Measurements from ENCODE around the gene GMEB2.
"Not testable (repeated sequence)": the region's sequence is repeated elsewhere in the genome, so short reads cannot be mapped to it uniquely, and the experiment has no call there.

GMEB2 gene

DNA sequence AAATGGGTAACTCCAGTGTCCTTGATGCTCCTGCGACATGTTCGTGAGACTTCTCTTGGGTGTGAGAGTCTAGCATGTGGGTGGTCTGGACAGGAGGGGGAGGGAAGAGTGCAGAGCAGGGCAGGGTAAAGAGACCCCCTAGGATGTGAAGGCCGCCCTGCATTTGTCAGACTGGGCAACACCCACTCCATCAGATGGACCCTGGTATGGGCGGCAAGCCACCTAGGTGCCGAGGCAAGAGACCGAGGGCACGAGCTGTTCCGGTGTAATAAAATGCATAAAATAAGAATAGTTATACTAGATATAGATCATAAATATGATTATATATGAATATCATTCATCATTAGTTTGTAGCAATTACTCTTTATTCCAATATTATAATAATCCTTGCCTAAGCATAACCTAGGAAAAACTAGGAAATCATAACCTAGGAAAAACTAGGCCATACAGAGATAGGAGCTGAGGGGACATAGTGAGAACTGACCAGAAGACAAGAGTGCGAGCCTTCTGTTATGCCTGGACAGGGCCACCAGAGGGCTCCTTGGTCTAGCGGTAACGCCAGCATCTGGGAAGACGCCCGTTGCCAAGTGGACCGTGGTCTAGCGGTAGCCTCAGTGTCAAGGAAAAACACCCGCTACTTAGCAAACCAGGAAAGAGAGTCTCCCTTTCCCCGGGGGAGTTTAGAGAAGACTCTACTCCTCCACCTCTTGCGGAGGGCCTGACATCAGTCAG is 12.9 kb downstream of the GMEB2 start:
- DNase-seq (ENCODE audit: low read depth): not testable (repeated sequence)

DNA sequence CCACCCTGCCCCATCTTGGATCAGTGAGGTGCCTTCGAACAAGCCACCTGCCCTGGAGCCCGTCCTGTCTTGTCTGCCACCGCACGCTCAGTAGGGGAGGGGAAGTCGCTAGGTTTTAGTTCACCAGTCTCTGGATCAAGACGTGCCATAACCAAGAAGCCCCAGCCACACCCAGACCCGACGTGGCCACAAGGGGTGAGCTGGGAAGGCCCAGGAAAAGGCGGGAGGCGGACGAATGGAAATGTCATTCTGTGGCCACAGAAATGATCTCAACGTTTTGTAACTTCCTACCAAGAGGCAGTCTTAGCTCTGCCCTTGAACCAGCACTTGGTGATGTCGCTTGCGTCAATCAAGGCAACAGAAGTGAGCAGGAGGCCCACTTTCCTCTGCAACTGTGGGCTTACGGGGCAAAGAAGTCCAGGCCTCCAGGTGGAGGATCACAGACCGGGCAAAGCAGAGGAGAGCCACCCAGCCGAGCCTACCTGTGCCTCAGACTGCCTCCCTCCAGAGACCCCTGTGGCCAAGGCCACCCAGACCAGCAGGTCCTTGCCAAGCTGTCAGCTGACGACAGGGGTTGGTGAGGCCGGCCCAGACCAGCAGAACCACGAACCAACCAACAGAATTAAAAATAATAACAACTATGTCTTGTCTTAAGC is 14.5 kb downstream of the GMEB2 start:
- DNase-seq (ENCODE audit: low read depth): no peak

DNA sequence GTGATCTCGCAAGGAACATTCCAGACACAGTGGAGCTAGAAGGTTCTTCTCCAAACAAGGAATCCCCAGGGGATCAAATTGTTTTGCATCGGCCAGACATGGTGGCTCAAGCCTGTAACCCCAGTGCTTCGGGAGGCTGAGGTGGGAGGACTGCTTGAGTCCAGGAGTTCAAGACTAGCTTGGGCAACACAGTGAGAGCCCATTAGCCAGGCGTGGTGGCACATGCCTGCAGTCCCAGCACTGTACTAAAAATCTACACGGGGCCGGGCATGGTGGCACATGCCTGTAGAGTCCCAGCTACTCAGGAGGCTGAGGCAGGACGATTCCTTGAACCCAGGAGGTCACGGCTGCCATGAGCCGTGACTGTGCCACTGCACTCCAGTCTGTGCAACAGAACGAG is 15.3 kb downstream of the GMEB2 start:
- no peak for DNase-seq (ENCODE audit: low read depth)

DNA sequence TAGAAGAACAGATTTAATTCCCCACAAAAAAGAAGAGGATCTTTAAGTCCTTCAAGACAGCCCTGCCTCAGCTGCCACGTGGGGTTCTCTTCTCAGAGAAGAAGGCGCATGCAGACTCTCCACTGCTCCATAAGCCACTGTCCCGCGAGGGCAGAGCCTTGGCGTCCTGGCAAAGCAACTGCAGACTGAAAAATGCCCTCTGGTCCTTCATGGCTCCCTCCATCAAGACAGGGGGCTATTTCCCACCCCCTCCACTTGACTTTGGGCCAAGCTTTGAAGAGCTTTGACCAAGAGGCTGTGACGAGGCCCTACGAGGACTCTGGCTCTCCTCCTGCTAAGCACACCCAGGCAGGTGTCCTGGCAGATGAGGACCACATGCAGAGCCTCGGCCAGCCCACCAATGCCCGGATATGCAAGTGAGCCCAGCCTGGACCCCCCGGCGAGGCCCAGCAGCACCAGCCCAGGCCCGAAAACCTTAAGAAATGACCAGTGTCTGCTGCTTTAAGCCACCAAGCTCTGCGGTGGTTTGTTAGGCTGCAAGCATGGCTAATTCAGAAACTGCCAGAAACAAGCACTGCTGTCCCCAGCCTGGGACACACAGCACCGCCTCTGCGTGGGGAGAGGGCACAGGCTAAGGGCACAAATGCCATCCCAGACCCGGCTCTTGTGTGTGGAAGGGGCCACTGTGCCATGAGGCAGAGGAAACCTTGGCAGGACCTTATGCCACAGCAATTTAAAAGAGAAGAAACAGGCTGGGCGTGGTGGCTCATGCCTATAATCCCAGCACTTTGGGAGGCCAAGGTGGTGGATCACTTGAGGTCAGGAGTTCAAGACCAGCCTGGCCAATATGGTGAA is 16.1 kb downstream of the GMEB2 start:
- no peak for DNase-seq (ENCODE audit: low read depth)

DNA sequence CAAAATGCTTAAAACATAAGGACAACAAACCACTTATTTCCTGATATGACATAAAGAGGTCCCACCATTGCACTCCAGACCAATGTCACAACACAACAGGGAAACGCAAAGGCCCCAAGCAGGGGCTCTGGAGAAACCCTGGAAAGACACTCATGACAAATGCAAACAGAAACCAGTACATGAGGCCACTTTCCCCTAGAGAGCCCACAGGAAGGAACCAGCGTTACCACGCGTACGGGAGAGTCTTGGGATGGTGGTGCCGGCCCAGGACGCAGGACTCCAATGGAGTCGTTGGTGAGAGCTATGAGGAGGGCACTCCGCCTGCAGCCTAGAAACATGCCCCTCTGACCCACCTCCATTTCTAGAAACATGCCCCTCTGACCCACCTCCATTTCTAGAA is 20.2 kb downstream of the GMEB2 start:
- no peak for DNase-seq (ENCODE audit: low read depth)

DNA sequence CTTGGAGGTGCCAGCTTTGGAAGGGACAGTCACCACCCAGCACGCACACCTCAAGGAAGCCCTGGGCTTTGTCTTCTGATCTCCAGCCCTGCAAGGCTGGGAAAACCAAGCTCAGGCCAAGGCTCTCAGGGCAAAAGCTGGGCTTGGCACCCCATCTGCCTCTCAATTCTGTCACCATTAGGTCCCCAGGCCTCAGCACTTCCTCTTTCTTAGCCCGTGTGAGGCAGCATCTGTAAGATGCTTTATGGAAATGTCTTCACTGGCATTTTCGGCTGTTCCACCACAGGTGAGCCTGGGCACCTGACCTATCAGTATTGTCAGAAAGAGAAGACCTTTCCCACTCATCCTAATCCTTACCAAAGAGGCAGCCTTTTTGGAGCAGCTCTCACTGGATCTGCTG is 24.6 kb downstream of the GMEB2 start:
- DNase-seq (ENCODE audit: low read depth): no peak

DNA sequence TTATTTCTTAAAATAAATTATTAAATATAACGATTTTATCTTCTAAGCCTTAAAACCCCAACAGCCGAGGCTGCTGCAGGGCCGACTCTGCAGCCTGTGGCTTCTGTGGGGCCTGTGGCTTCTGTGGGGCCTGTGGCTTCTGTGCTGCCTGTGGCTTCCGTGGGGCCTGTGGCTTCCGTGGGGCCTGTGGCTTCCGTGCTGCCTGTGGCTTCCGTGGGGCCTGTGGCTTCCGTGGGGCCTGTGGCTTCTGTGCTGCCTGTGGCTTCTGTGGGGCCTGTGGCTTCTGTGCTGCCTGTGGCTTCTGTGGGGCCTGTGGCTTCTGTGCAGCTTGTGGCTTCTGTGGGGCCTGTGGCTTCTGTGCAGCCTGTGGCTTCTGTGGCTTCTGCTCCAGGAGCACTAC is 25.2 kb downstream of the GMEB2 start:
- DNase-seq (ENCODE audit: low read depth): not testable (repeated sequence)

DNA sequence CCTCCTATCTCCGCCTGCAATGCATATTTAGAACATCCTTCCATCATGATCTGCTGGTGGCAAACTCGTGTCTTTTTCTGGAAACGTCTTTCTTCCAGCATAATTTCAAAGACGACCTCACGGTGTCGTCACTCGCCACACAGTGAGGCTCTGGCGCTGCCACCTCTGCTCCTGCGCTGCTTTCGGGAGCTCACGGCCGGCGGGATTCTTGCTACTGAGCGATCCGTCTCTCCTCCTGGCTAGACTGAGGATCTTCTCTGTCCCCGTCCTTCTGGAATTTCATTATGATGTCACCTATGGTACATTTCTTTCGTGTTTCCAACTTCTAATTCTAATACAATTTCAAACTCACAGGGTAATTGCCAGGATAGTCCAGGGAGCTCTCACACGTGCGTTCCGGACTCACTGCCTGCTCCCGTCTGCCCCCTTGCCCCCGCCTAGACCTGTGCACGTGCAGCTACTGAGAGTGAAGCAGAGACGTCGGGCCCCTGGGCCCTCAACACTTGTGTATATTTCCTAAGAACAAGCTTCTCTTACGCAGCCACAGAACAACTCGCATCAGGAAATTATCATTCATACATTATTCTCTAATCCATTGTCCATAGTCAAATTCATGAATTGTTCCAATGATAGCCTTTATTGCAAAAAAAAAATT is 27.4 kb downstream of the GMEB2 start:
- DNase-seq (ENCODE audit: low read depth): no peak

DNA sequence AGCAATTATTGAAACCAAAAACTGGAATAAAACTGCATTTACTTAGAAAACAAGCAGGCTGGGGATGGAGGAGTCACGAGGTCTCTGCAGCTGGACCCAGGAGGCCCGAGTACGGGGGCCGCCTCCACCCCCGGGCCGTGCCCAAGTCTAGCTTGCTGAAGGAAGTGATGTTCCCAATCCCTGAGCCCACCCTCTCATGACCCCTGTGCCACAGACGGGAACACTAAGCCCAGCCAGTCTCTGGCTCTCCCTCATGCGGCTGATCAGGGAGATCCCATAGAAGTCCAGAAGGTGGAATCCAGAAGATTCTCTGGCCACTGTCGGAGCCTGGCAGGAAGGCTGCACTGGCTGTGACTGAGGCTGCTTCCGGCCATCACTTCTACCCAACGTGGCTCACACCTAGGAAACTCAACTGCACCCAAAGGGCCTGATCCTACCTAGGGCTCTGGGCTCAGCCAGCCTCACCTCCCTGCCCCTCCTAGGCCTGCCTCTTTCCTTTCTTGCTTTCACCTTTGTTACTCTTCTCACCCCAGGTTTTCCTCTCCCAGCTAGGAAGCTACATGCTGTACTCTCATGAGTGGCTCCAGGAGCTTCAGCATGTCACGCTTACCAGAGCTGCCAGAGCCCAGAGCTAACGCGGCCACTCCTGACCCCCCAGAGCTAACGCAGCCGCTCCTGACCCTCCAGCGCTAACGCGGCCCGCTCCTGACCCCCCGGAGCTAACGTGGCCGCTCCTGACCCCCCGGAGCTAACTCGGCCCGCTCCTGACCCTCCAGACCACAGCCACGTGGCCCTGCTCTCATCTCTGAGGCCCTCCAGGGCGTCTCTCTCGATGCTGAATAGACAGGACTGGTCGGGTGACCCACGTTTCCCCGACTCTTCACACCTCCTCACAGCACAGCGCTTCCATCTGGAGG is 28.2 kb downstream of the GMEB2 start:
- DNase-seq (ENCODE audit: low read depth): no peak

DNA sequence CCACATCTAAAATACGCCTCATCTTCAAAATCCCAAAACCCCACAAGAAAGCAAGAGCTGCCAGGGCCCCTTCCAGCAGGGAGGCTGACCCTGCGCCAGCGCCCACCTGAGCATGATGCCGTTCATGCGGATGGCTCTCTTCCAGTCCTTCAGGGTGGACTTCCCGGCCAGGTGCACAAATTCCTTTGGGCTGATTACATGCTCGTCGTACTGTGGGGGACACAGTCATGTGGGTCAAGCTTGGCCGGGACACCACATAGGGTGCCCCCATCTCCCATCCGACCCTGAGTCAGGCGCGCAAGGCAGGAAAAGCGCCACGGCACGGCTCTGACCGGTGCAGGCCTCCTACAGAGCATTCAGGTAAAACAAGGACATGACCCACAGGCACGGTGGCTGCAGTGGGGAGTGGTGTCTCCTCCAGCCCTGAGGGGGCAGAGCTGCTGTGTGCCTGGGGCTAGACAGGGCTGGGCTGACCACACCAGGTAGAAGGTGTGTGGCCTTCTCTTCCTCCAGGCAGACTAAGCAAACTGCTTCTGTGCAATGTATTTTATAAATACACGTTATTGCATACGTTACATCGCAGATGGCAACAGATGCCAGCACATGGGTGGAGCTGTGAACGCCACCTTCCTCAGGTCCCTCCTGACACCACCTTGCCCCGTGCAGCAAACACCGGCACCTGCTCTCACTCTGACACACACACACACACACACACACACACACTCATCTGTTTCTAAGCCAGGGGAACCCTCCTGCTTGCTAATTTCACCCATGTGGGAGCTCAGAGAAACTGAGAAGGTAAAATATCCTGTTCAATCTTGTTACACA is 29.0 kb downstream of the GMEB2 start:
- no peak for DNase-seq (ENCODE audit: low read depth)

DNA sequence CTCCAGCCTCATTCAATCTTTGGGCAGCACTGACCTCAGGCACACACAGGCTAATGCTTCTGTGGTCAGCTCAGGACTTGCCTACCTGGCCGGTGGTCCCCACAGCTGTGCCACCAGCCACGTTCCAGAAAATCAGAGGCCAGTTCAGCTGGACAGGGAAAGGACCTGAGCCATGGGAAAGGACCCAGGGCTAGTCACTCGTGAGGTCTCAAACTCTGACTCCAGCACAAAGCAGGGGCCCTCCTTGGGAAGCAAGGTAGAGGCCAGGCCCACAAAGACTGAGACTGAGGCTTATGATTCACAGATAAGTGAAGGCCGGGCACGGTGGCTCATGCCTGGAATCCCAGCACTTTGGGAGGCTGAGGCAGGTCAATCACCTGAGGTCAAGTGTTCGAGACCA is 30.5 kb downstream of the GMEB2 start:
- no peak for DNase-seq (ENCODE audit: low read depth)

DNA sequence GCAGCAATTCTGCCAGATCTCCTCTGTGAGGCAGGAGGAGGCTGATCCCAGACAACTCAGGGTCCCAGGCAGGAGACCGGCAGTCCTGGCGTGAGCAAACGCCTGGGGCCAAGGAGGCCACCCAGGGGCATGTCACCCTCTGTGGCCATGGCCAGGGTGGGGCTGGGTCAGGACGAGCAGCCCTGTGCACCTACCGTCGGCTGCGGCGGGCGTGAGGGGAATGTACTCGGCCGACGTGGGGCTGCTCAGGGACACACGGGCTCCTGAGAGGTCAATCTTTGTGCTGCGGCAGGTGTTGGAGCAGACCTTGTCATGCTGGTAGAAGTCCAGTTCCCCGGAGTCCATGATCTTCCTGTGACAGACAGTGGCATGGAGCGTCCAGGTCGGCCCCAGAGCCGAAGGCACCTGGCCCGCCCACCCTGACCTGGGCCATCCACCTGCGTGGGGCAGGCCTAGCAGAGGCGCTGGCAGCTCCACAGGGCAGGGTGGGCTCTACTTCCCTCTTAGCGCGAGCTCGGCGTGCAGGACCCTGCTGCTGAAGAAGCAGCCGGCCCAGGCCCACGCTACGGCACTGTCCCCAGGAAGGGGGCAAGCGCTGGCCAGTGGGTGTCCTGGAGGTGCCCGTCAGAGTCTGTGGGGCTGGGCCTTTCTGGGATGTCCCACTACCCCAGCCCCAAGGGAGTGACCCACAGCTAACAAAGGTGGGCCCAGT is 31.3 kb downstream of the GMEB2 start:
- no peak for DNase-seq (ENCODE audit: low read depth)

DNA sequence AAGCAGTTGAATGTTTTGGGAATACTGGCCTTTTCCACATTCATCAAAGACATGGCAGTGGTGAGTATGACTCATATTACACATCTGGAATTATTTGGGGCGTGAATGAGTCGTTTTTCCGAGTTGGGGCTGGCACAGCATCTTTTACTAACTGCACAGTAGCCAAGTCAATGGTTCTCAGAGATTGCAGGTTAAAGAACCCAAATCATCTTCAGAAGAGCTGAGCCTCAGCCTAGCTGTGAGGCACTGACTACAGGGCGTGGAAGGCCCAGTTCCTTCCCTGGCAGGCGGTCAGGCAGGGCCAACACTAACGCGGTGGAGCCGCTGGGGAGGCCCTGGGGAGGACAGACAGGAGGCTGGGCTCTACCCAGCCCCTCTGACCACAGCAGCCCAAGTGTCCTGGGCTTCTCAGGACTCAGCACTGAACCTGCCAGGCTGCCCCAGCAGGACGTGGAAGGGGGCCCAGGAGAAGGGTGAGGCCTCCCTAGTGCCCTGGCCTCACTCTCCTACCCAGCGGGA is 32.8 kb downstream of the GMEB2 start:
- DNase-seq (ENCODE audit: low read depth): no peak

DNA sequence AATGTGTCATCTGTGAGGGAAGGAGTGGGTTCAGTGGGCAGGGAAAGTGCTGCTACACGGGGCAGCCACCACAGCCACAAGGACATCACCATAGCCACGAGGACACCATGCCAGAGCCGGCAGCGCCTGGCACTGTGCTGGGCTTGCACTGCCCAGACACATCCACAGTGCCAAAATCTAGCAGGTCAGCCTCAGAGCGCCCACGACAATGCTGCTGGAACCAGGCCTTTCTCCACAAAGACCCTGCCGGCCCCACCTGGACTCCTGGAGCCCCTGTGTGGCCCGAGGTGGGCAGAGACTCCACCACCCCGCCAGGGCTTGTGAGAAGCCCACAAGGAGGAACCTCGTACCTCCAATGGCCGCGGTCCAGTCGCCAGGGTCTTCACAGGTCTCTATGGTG is 34.2 kb downstream of the GMEB2 start:
- no peak for DNase-seq (ENCODE audit: low read depth)

DNA sequence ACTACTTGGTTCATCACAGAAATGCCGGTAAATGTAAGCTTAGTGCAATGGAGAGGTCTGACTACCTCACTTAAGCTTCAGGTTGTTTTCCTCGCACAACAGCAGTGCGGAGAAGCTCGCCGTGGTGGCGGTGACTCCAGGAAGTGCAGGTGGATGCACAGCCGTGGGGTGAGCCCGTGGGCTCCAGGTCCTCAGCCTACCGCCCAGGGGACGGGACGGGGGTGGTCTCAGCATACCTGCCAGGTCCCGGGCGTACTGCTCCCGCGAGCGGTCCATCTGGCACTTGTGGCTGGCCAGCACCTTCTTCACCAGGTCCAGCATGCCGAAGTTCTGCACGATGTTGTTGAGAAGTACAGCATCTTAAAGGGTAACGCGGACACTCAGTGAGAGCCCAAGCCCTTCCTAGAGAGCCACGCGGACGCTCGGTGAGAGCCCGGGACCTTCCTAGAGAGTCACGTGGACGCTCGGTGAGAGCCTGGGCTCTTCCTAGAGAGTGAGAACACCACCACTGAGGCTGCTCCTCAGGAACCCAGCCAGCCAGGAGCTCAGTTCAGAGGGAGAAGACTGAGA is 35.0 kb downstream of the GMEB2 start:
- DNase-seq (ENCODE audit: low read depth): no peak

DNA sequence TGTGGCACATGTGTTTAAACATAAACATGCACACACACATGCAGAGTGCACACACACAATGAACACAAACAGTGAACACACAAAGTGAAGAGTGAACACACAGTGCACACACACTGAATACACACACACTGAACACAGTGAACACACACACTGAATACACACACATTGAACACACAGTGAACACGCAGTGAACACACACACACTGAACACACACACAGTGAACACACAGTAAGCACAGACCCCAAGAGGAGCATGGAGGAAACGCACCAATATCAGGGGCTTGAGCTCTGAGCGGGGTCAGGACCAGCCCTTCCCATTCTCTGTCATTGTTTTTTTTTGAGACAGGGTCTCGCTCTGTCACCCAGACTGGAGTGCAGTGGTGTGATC is 35.8 kb downstream of the GMEB2 start:
- DNase-seq (ENCODE audit: low read depth): no peak

DNA sequence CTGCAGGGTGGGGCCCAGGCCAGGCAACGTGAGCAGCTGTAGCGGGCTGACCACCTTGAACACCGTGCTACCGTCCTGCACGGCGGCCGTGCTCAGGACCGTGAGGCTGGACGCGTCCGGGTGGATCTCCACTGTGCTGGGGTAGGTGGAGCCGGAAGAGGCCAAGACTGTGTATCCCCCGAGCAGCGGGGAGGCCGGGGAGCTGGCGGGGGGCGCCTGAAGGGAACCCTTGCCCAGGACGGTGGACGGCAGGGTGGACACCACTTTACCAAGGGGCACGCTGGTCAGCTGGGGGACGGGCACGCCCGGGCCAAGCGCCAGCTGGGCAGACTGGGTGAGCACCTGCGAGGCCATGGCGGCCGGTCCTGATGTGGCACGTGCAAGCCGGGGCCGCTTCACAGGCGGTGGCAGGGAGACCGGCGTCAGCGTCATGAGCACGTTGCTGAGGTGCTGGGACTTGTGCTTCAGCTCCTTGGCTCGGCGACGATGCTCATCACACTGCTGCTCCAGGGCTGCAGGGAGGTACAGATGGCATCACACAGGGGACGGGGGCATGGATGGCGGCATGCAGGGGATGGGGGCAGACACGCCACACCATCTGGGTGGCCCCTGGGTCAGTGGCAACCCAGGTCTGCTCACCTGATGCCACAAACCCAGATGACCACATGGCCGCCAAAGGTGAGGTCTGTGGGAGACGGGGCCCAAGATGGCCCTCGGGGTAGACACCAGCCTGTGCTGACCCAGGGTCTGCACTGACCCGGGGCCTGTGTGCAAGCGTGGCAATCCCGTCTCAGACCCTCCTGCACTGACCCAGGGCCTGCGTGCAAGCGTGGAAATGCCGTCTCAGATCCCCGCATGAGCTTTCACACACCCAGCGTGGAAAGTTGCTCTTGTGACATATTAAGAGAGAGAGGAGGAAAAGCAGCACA is 36.4 kb downstream of the GMEB2 start:
- no peak for DNase-seq (ENCODE audit: low read depth)
